ENCODE measurements around the gene SPOP.

The SPOP gene

GRCh38 chr17:49610883-49611584 is 66.9 kb downstream of the SPOP start:
- H3K9me3 ChIP-seq (ENCODE audit: insufficient read depth, low read depth, low read length) = no peaks in the 10 kb centered on the region
- H3K4me3 ChIP-seq (ENCODE audit: low read length) = no peak overlapping the region
- H3K36me3 ChIP-seq (ENCODE audit: insufficient read depth, low read length) = peaks cover 64% of the 10 kb centered on the region
- WGBS = 97% methylated on average over 5 of the region's 5 CpGs
- H3K4me1 ChIP-seq (ENCODE audit: insufficient read depth, low read length) = no peaks in the 10 kb centered on the region
- H3K27me3 ChIP-seq (ENCODE audit: insufficient read depth, low read length) = no peaks in the 10 kb centered on the region
- H3K9ac ChIP-seq (ENCODE audit: low read depth, low read length) = no peak overlapping the region
- H3K27ac ChIP-seq (ENCODE audit: low read depth, low read length) = no peak overlapping the region

GRCh38 chr17:49604314-49604869 is 73.5 kb downstream of the SPOP start:
- Histone ChIP-seq H3K4me1 (ENCODE audit: insufficient read depth, low read length) (peaks cover 16% of the 10 kb centered on the region; the same call in 1 of the 2 replicates), H3K27ac (ENCODE audit: low read depth, low read length) (no peak overlapping the region), H3K4me3 (ENCODE audit: low read length) (no peak overlapping the region), H3K9me3 (ENCODE audit: insufficient read depth, low read depth, low read length) (no peaks in the 10 kb centered on the region), H3K36me3 (ENCODE audit: insufficient read depth, low read length) (peaks cover 61% of the 10 kb centered on the region), H3K9ac (ENCODE audit: low read depth, low read length) (no peak overlapping the region), H3K27me3 (ENCODE audit: insufficient read depth, low read length) (no peaks in the 10 kb centered on the region)
- WGBS = 96% methylated on average over 7 of the region's 7 CpGs

GRCh38 chr17:49603720-49604119 is 74.2 kb downstream of the SPOP start:
- H3K4me1 ChIP-seq (ENCODE audit: insufficient read depth, low read length) = peaks cover 16% of the 10 kb centered on the region; the same call in 1 of the 2 replicates
- WGBS = 99% methylated on average over 2 of the region's 2 CpGs
- no peaks in the 10 kb centered on the region for H3K27me3 ChIP-seq (ENCODE audit: insufficient read depth, low read length)
- H3K36me3 ChIP-seq (ENCODE audit: insufficient read depth, low read length) = peaks cover 61% of the 10 kb centered on the region
- no peak overlapping the region for H3K4me3 ChIP-seq (ENCODE audit: low read length)
- no peaks in the 10 kb centered on the region for H3K9me3 ChIP-seq (ENCODE audit: insufficient read depth, low read depth, low read length)
- no peak overlapping the region for H3K27ac ChIP-seq (ENCODE audit: low read depth, low read length)
- no peak overlapping the region for H3K9ac ChIP-seq (ENCODE audit: low read depth, low read length)

GRCh38 chr17:49603238-49603637 is 74.7 kb downstream of the SPOP start:
- H3K27ac ChIP-seq (ENCODE audit: low read depth, low read length) = no peak overlapping the region
- peaks cover 16% of the 10 kb centered on the region; the same call in 1 of the 2 replicates for H3K4me1 ChIP-seq (ENCODE audit: insufficient read depth, low read length)
- 83% methylated on average over 3 of the region's 3 CpGs for WGBS
- H3K4me3 ChIP-seq (ENCODE audit: low read length) = no peak overlapping the region
- H3K9ac ChIP-seq (ENCODE audit: low read depth, low read length) = no peak overlapping the region
- H3K9me3 ChIP-seq (ENCODE audit: insufficient read depth, low read depth, low read length) = no peaks in the 10 kb centered on the region
- peaks cover 61% of the 10 kb centered on the region for H3K36me3 ChIP-seq (ENCODE audit: insufficient read depth, low read length)
- H3K27me3 ChIP-seq (ENCODE audit: insufficient read depth, low read length) = no peaks in the 10 kb centered on the region

GRCh38 chr17:49602783-49603182 is 75.1 kb downstream of the SPOP start:
- no peaks in the 10 kb centered on the region for H3K27me3 ChIP-seq (ENCODE audit: insufficient read depth, low read length)
- no peak overlapping the region for H3K9ac ChIP-seq (ENCODE audit: low read depth, low read length)
- peaks cover 16% of the 10 kb centered on the region; the same call in 1 of the 2 replicates for H3K4me1 ChIP-seq (ENCODE audit: insufficient read depth, low read length)
- no peak overlapping the region for H3K27ac ChIP-seq (ENCODE audit: low read depth, low read length)
- H3K4me3 ChIP-seq (ENCODE audit: low read length) = no peak overlapping the region
- peaks cover 61% of the 10 kb centered on the region for H3K36me3 ChIP-seq (ENCODE audit: insufficient read depth, low read length)
- H3K9me3 ChIP-seq (ENCODE audit: insufficient read depth, low read depth, low read length) = no peaks in the 10 kb centered on the region

DNA sequence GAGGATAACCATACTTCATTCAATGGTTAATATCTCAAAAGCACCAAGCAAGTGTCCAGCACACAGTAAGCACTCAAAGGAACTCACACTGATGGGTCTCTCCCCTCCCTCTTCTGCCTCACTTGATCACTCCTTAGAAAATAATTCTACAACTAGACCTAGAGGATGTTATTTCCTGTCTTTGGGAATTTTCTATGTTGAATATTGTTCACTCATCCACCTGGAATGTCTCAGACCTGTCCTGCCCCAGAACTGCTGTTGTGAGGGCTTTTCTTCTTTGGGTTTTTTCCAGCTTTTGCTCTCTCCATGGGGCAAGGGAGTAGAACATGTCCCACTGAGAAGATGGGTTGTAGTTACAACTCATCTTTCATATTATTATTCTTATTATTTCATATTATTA is 76.9 kb downstream of the SPOP start:
- no peaks in the 10 kb centered on the region for H3K9me3 ChIP-seq (ENCODE audit: insufficient read depth, low read depth, low read length)

DNA sequence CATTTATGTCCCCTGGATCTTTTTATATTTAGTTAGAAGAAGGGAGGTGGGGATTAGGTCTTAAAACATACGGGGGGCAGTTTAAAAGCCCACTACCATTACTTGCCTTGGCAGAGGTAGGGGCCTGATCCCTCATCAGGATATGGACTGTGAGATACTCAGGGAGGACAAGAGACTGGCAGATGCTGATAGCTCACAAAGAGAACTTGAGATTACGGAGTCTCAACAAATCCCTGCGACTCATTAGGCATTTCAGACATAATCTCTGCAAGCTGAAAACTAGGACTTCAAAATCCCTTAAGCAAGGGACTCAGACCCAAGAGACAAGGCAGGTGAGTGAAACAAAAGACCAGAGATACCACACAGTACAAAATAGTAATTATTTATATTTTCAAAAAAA is 79.0 kb downstream of the SPOP start:
- H3K27me3 ChIP-seq (ENCODE audit: insufficient read depth, low read length) = no peaks in the 10 kb centered on the region
- H3K9me3 ChIP-seq (ENCODE audit: insufficient read depth, low read depth, low read length) = no peaks in the 10 kb centered on the region
- 92% methylated on average over 3 of the region's 3 CpGs for WGBS
- H3K4me3 ChIP-seq (ENCODE audit: low read length) = no peak overlapping the region
- H3K36me3 ChIP-seq (ENCODE audit: insufficient read depth, low read length) = peaks cover 45% of the 10 kb centered on the region
- peaks cover 16% of the 10 kb centered on the region; the same call in 1 of the 2 replicates for H3K4me1 ChIP-seq (ENCODE audit: insufficient read depth, low read length)
- H3K9ac ChIP-seq (ENCODE audit: low read depth, low read length) = no peak overlapping the region
- H3K27ac ChIP-seq (ENCODE audit: low read depth, low read length) = no peak overlapping the region

More for the DNA sequence above, 76.9 kb downstream of the SPOP start:
- Histone ChIP-seq H3K27ac (ENCODE audit: low read depth, low read length) (no peak overlapping the region), H3K9ac (ENCODE audit: low read depth, low read length) (no peak overlapping the region), H3K4me3 (ENCODE audit: low read length) (no peak overlapping the region), H3K36me3 (ENCODE audit: insufficient read depth, low read length) (peaks cover 54% of the 10 kb centered on the region), H3K27me3 (ENCODE audit: insufficient read depth, low read length) (no peaks in the 10 kb centered on the region), H3K4me1 (ENCODE audit: insufficient read depth, low read length) (peaks cover 16% of the 10 kb centered on the region; the same call in 1 of the 2 replicates)

DNA sequence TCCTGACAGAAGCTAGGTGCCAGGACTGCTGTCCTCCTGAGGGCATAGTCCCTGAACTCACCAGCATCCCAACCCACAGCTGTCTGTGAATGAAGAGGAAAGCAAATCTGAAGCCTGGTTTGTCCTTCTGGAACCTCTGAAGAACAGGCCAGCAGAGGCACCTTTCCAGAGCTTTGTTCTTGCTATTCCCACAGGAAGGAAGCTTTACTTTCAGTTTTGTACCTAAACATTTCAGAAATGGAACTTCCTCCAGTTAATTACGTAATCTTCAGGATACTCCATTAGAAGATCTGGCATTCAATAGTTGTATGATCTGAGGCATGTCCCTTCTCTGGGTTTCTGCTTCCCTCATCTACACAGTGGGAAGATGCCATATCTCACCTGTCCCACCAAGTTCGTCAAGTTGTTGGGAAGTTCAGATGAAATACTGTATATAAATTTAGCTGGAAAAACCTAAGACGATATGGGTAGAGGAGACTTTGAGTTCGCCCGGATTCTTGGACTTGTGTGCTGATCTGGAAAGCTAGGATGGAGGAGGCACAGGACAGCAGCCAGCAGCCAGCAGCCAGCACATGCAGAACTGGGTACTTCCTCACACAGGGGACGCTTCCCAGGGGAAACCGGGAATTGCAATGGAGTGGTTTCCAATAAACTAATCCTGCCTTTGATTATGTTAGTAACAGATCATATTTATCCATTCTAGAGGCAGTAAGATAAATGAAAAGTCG is 79.8 kb downstream of the SPOP start:
- Histone ChIP-seq H3K27me3 (ENCODE audit: insufficient read depth, low read length) (no peaks in the 10 kb centered on the region), H3K4me3 (ENCODE audit: low read length) (no peak overlapping the region), H3K9me3 (ENCODE audit: insufficient read depth, low read depth, low read length) (no peaks in the 10 kb centered on the region), H3K27ac (ENCODE audit: low read depth, low read length) (no peak overlapping the region), H3K4me1 (ENCODE audit: insufficient read depth, low read length) (peaks cover 11% of the 10 kb centered on the region; the same call in 1 of the 2 replicates), H3K9ac (ENCODE audit: low read depth, low read length) (no peak overlapping the region), H3K36me3 (ENCODE audit: insufficient read depth, low read length) (peaks cover 45% of the 10 kb centered on the region)
- WGBS = 87% methylated on average over 6 of the region's 8 CpGs

- peaks cover 45% of the 10 kb centered on the region for H3K36me3 ChIP-seq (ENCODE audit: insufficient read depth, low read length)
- H3K4me1 ChIP-seq (ENCODE audit: insufficient read depth, low read length) = peaks cover 5% of the 10 kb centered on the region; the same call in 1 of the 2 replicates
- H3K9me3 ChIP-seq (ENCODE audit: insufficient read depth, low read depth, low read length) = no peaks in the 10 kb centered on the region
- H3K4me3 ChIP-seq (ENCODE audit: low read length) = no peak overlapping the region
- no peak overlapping the region for H3K27ac ChIP-seq (ENCODE audit: low read depth, low read length)
- no peak overlapping the region for H3K9ac ChIP-seq (ENCODE audit: low read depth, low read length)
- WGBS = 95% methylated on average over 4 of the region's 4 CpGs
- H3K27me3 ChIP-seq (ENCODE audit: insufficient read depth, low read length) = no peaks in the 10 kb centered on the region
These were observed 80.5 kb downstream of the SPOP start for GRCh38 chr17:49597436-49597835.

GRCh38 chr17:49596613-49597244 is 81.2 kb downstream of the SPOP start:
- H3K27me3 ChIP-seq (ENCODE audit: insufficient read depth, low read length) = no peaks in the 10 kb centered on the region
- H3K27ac ChIP-seq (ENCODE audit: low read depth, low read length) = no peak overlapping the region
- H3K36me3 ChIP-seq (ENCODE audit: insufficient read depth, low read length) = peaks cover 44% of the 10 kb centered on the region
- no peaks in the 10 kb centered on the region for H3K9me3 ChIP-seq (ENCODE audit: insufficient read depth, low read depth, low read length)
- peaks cover 2% of the 10 kb centered on the region; the same call in 1 of the 2 replicates for H3K4me1 ChIP-seq (ENCODE audit: insufficient read depth, low read length)
- H3K9ac ChIP-seq (ENCODE audit: low read depth, low read length) = no peak overlapping the region
- 93% methylated on average over 6 of the region's 6 CpGs for WGBS
- no peak overlapping the region for H3K4me3 ChIP-seq (ENCODE audit: low read length)

GRCh38 chr17:49595980-49596379 is 81.9 kb downstream of the SPOP start:
- no peaks in the 10 kb centered on the region for H3K27me3 ChIP-seq (ENCODE audit: insufficient read depth, low read length)
- H3K36me3 ChIP-seq (ENCODE audit: insufficient read depth, low read length) = peaks cover 39% of the 10 kb centered on the region
- 96% methylated on average over 4 of the region's 4 CpGs for WGBS
- no peak overlapping the region for H3K27ac ChIP-seq (ENCODE audit: low read depth, low read length)
- H3K9me3 ChIP-seq (ENCODE audit: insufficient read depth, low read depth, low read length) = no peaks in the 10 kb centered on the region
- no peak overlapping the region for H3K4me3 ChIP-seq (ENCODE audit: low read length)
- H3K4me1 ChIP-seq (ENCODE audit: insufficient read depth, low read length) = no peaks in the 10 kb centered on the region
- no peak overlapping the region for H3K9ac ChIP-seq (ENCODE audit: low read depth, low read length)
